BLaER1 treated with 17β-estradiol and CSF1 and Interleukin-3, amounts not matched to agents 10 nM and 100 nM (cell line): ENCODE results near the gene TCF7L2.

ENCODE experiments used
- H3K27ac ChIP-seq, 11 experiments: shearing (Covaris generic); formaldehyde crosslinking; 2 replicates each; pipeline ENCODE4 v1.8.1; 2022
- H3K27me3 ChIP-seq, 11 experiments: shearing (Covaris generic); formaldehyde crosslinking; 2 replicates each; pipeline ENCODE4 v1.8.1; 2022
- H3K36me3 ChIP-seq, 11 experiments: shearing (Covaris generic); formaldehyde crosslinking; 2 replicates each; pipeline ENCODE4 v1.8.1; 2022
- H3K4me1 ChIP-seq, 10 experiments: shearing (Covaris generic); formaldehyde crosslinking; 2 replicates each; pipeline ENCODE4 v1.8.1; 2022
- H3K4me2 ChIP-seq, 11 experiments: shearing (Covaris generic); formaldehyde crosslinking; 2 replicates each; pipeline ENCODE4 v1.8.1; 2022
- H3K4me3 ChIP-seq, 10 experiments: shearing (Covaris generic); formaldehyde crosslinking; 2 replicates each; pipeline ENCODE4 v1.8.1; 2022
- H3K9ac ChIP-seq, 11 experiments: shearing (Covaris generic); formaldehyde crosslinking; 2 replicates each; pipeline ENCODE4 v1.8.1; 2022
- H3K9me3 ChIP-seq, 11 experiments: shearing (Covaris generic); formaldehyde crosslinking; replicated peaks in 1 of 11; 2 replicates each; pipeline ENCODE4 v1.8.1; 2022
- H4K20me1 ChIP-seq, 11 experiments: shearing (Covaris generic); formaldehyde crosslinking; 2 replicates each; pipeline ENCODE4 v1.8.1; 2022
- Cebpa-rat ChIP-seq, 11 experiments: shearing (Covaris generic); IDR thresholded peaks; 2 replicates each; pipeline ENCODE4 v1.8.1; 2022

Gene TCF7L2

GRCh38 chr10:113095419-113096127, 145.5 kb downstream of the TCF7L2 start:
- H3K9me3 ChIP-seq, result peaks cover under 1 to 33% (median 26%) of the 10 kb centered on the region in 11 experiments; a peak in 20 of 22 replicates
- H3K27me3 ChIP-seq, result peaks cover 0 to 39% (median 0%) of the 10 kb centered on the region in 11 experiments; a peak in 4 of 22 replicates
- H3K4me1 ChIP-seq, result peaks cover 72 to 98% (median 95%) of the 10 kb centered on the region in 10 experiments
- H3K4me2 ChIP-seq, result peak overlapping the region; percentile 63 to 86 (median 80)
- H4K20me1 ChIP-seq, result peaks cover 0 to 90% (median 0%) of the 10 kb centered on the region in 11 experiments; a peak in 2 of 22 replicates
- peak overlapping the region in 9 of 11 experiments; percentile 65 to 79 (median 71); a peak in 13 of 22 replicates for H3K9ac ChIP-seq
- peaks cover 0 to 72% (median 54%) of the 10 kb centered on the region in 11 experiments; a peak in 20 of 22 replicates for H3K36me3 ChIP-seq
- no peak for TF ChIP-seq Cebpa-rat (IDR thresholded peaks at IDR 0.05)
- H3K4me3 ChIP-seq, result no peak overlapping the region
- peak overlapping the region in 10 of 11 experiments; percentile 84 to 95 (median 88); a peak in 20 of 22 replicates for H3K27ac ChIP-seq

- H3K27ac ChIP-seq, result peak overlapping the region in 10 of 11 experiments; percentile 34 to 95 (median 88); a peak in 19 of 22 replicates
Observed at GRCh38 chr10:113096128-113096996, 146.3 kb downstream of the TCF7L2 start.

GRCh38 chr10:113097036-113097435, 147.0 kb downstream of the TCF7L2 start:
- H3K4me1 ChIP-seq, result peaks cover 73 to 94% (median 87%) of the 10 kb centered on the region in 10 experiments

More at GRCh38 chr10:113096128-113096996, 146.3 kb downstream of the TCF7L2 start:
- Histone ChIP-seq H3K27me3 (peaks cover 0 to 32% (median 0%) of the 10 kb centered on the region in 11 experiments; a peak in 4 of 22 replicates), H3K4me2 (peak overlapping the region; percentile 63 to 86 (median 80)), H3K9me3 (peaks cover 5 to 33% (median 26%) of the 10 kb centered on the region in 11 experiments; a peak in 20 of 22 replicates), H3K36me3 (peaks cover 0 to 72% (median 54%) of the 10 kb centered on the region in 11 experiments; a peak in 19 of 22 replicates), H3K4me3 (0 out of 20 replicates have a peak overlapping the region, but pooled peaks of 1 of the 10 experiments have one; percentile 26), H3K9ac (peak overlapping the region in 10 of 11 experiments; percentile 17 to 78 (median 51); a peak in 14 of 22 replicates), H4K20me1 (peaks cover 0 to 91% (median 0%) of the 10 kb centered on the region in 11 experiments; a peak in 2 of 22 replicates), H3K4me1 (peaks cover 72 to 97% (median 91%) of the 10 kb centered on the region in 10 experiments)
- no peak for TF ChIP-seq Cebpa-rat (IDR thresholded peaks at IDR 0.05)

GRCh38 chr10:113099431-113100183, 149.6 kb downstream of the TCF7L2 start:
- Histone ChIP-seq H3K27ac (peak overlapping the region in 10 of 11 experiments; percentile 27 to 95 (median 88); a peak in 19 of 22 replicates), H3K4me3 (peak overlapping the region in 3 of 10 experiments; percentile 0 to 9 (median 3); a peak in 3 of 20 replicates), H3K4me1 (peaks cover 73 to 97% (median 89%) of the 10 kb centered on the region in 10 experiments), H3K27me3 (peaks cover 0 to 28% (median 0%) of the 10 kb centered on the region in 11 experiments; a peak in 2 of 22 replicates), H3K4me2 (peak overlapping the region; percentile 70 to 86 (median 80)), H4K20me1 (peaks cover 0 to 90% (median 7%) of the 10 kb centered on the region in 11 experiments; a peak in 9 of 22 replicates), H3K9me3 (peaks cover 0 to 18% (median 16%) of the 10 kb centered on the region in 11 experiments; a peak in 19 of 22 replicates), H3K36me3 (peaks cover 0 to 58% (median 44%) of the 10 kb centered on the region in 11 experiments; a peak in 19 of 22 replicates), H3K9ac (peak overlapping the region in 9 of 11 experiments; percentile 43 to 69 (median 64); a peak in 16 of 22 replicates)
- peak in 4 of 11 experiments; percentile 18 to 58 (median 48); a peak in 4 of 22 replicates for TF ChIP-seq Cebpa-rat (IDR thresholded peaks at IDR 0.05)

More at GRCh38 chr10:113097036-113097435, 147.0 kb downstream of the TCF7L2 start:
- Histone ChIP-seq H3K27me3 (peaks cover 0 to 27% (median 0%) of the 10 kb centered on the region in 11 experiments; a peak in 2 of 22 replicates), H4K20me1 (peaks cover 0 to 86% (median 0%) of the 10 kb centered on the region in 11 experiments; a peak in 2 of 22 replicates), H3K9ac (peak overlapping the region in 10 of 11 experiments; percentile 17 to 78 (median 46); a peak in 13 of 22 replicates), H3K4me2 (peak overlapping the region; percentile 63 to 86 (median 80)), H3K27ac (peak overlapping the region in 10 of 11 experiments; percentile 34 to 95 (median 88); a peak in 19 of 22 replicates), H3K4me3 (0 out of 20 replicates have a peak overlapping the region, but pooled peaks of 1 of the 10 experiments have one; percentile 26), H3K9me3 (peaks cover 5 to 33% (median 26%) of the 10 kb centered on the region in 11 experiments; a peak in 20 of 22 replicates), H3K36me3 (peaks cover 0 to 68% (median 48%) of the 10 kb centered on the region in 11 experiments; a peak in 19 of 22 replicates)
- no peak for TF ChIP-seq Cebpa-rat (IDR thresholded peaks at IDR 0.05)

- H4K20me1 ChIP-seq, result peaks cover 0 to 90% (median 7%) of the 10 kb centered on the region in 11 experiments; a peak in 9 of 22 replicates
- peak overlapping the region in 2 of 10 experiments; percentile 0 to 8; a peak in 1 of 20 replicates for H3K4me3 ChIP-seq
- H3K27me3 ChIP-seq, result peaks cover 0 to 32% (median 0%) of the 10 kb centered on the region in 11 experiments; a peak in 2 of 22 replicates
- peaks cover 0 to 18% (median 16%) of the 10 kb centered on the region in 11 experiments; a peak in 19 of 22 replicates for H3K9me3 ChIP-seq
- peaks cover 2 to 58% (median 49%) of the 10 kb centered on the region in 11 experiments; a peak in 21 of 22 replicates for H3K36me3 ChIP-seq
- H3K4me1 ChIP-seq, result peaks cover 66 to 97% (median 84%) of the 10 kb centered on the region in 10 experiments
- H3K27ac ChIP-seq, result peak overlapping the region in 9 of 11 experiments; percentile 49 to 95 (median 90); a peak in 17 of 22 replicates
- TF ChIP-seq Cebpa-rat (IDR thresholded peaks at IDR 0.05), result no peak
- H3K9ac ChIP-seq, result peak overlapping the region in 8 of 11 experiments; percentile 54 to 69 (median 66); a peak in 12 of 22 replicates
- H3K4me2 ChIP-seq, result peak overlapping the region; percentile 70 to 86 (median 80)
Observed at GRCh38 chr10:113100281-113100680, 150.2 kb downstream of the TCF7L2 start.

- Histone ChIP-seq H3K9ac (peak overlapping the region in 9 of 11 experiments; percentile 13 to 61 (median 46); a peak in 14 of 22 replicates), H3K36me3 (peaks cover 13 to 51% (median 41%) of the 10 kb centered on the region in 11 experiments), H3K27ac (peak overlapping the region in 9 of 11 experiments; percentile 56 to 91 (median 70); a peak in 18 of 22 replicates), H3K9me3 (peaks cover 0 to 18% (median 16%) of the 10 kb centered on the region in 11 experiments; a peak in 19 of 22 replicates), H3K27me3 (peaks cover 0 to 42% (median 0%) of the 10 kb centered on the region in 11 experiments; a peak in 3 of 22 replicates), H3K4me1 (peaks cover 44 to 69% (median 54%) of the 10 kb centered on the region in 10 experiments), H3K4me3 (no peak overlapping the region), H4K20me1 (peaks cover 0 to 85% (median 7%) of the 10 kb centered on the region in 11 experiments; a peak in 9 of 22 replicates), H3K4me2 (peak overlapping the region; percentile 63 to 91 (median 84))
- TF ChIP-seq Cebpa-rat (IDR thresholded peaks at IDR 0.05), result no peak
Observed at GRCh38 chr10:113103131-113103840, 153.2 kb downstream of the TCF7L2 start.
